ENCODE measurements around the gene FARP1.

The FARP1 gene

GRCh38 chr13:98288211-98288610 is 145.3 kb downstream of the FARP1 start:
- no peak overlapping the region for H3K4me2 ChIP-seq (ENCODE audit: low read length)
- H3K27me3 ChIP-seq (ENCODE audit: control insufficient read depth, low read length): peaks cover 2% of the 10 kb centered on the region; the same call in 1 of the 2 replicates
- no peaks in the 10 kb centered on the region for H3K79me2 ChIP-seq (ENCODE audit: control insufficient read depth, low read length)
- H3K9me2 ChIP-seq (replicated peaks; ENCODE audit: control insufficient read depth, low read length): no peaks in the 10 kb centered on the region
- no peak overlapping the region for H3K27ac ChIP-seq (ENCODE audit: low read depth, low read length)
- H3F3A ChIP-seq (ENCODE audit: control insufficient read depth, insufficient read depth): no peaks in the 10 kb centered on the region
- no peaks in the 10 kb centered on the region for H3K36me3 ChIP-seq (ENCODE audit: control insufficient read depth, low read length)
- H3K4me1 ChIP-seq (ENCODE audit: control insufficient read depth, low read length): no peaks in the 10 kb centered on the region
- no peak overlapping the region for H3K4me3 ChIP-seq (ENCODE audit: low read length)
- TF ChIP-seq CTCF (IDR thresholded peaks at IDR 0.05; ENCODE audit: low read depth, low read length, poor library complexity, severe bottlenecking) (no peak), EZH2phosphoT487 (IDR thresholded peaks at IDR 0.05; ENCODE audit: borderline replicate concordance, low read length) (no peak)
- no peaks in the 10 kb centered on the region for H3K9me3 ChIP-seq (ENCODE audit: control insufficient read depth, insufficient read depth, low read length)
- H4K20me1 ChIP-seq (ENCODE audit: control insufficient read depth, insufficient read depth, low read depth, low read length): no peaks in the 10 kb centered on the region

- no peaks in the 10 kb centered on the region for H3K9me3 ChIP-seq (ENCODE audit: control insufficient read depth, insufficient read depth, low read length)
- H3K27me3 ChIP-seq (ENCODE audit: control insufficient read depth, low read length): peaks cover 2% of the 10 kb centered on the region; the same call in 1 of the 2 replicates
- no peaks in the 10 kb centered on the region for H4K20me1 ChIP-seq (ENCODE audit: control insufficient read depth, insufficient read depth, low read depth, low read length)
- TF ChIP-seq CTCF (IDR thresholded peaks at IDR 0.05; ENCODE audit: low read depth, low read length, poor library complexity, severe bottlenecking) (no peak), EZH2phosphoT487 (IDR thresholded peaks at IDR 0.05; ENCODE audit: borderline replicate concordance, low read length) (no peak)
- H3K9me2 ChIP-seq (replicated peaks; ENCODE audit: control insufficient read depth, low read length): no peaks in the 10 kb centered on the region
- H3K79me2 ChIP-seq (ENCODE audit: control insufficient read depth, low read length): no peaks in the 10 kb centered on the region
- no peaks in the 10 kb centered on the region for H3K36me3 ChIP-seq (ENCODE audit: control insufficient read depth, low read length)
- H3K4me1 ChIP-seq (ENCODE audit: control insufficient read depth, low read length): no peaks in the 10 kb centered on the region
- no peak overlapping the region for H3K4me3 ChIP-seq (ENCODE audit: low read length)
- no peaks in the 10 kb centered on the region for H3F3A ChIP-seq (ENCODE audit: control insufficient read depth, insufficient read depth)
- no peak overlapping the region for H3K27ac ChIP-seq (ENCODE audit: low read depth, low read length)
- H3K4me2 ChIP-seq (ENCODE audit: low read length): no peak overlapping the region
Observed at GRCh38 chr13:98289339-98289945, 146.5 kb downstream of the FARP1 start.

- Histone ChIP-seq H3F3A (ENCODE audit: control insufficient read depth, insufficient read depth) (no peaks in the 10 kb centered on the region), H3K27me3 (ENCODE audit: control insufficient read depth, low read length) (peaks cover 2% of the 10 kb centered on the region; the same call in 1 of the 2 replicates), H3K79me2 (ENCODE audit: control insufficient read depth, low read length) (no peaks in the 10 kb centered on the region), H3K9me2 (replicated peaks; ENCODE audit: control insufficient read depth, low read length) (no peaks in the 10 kb centered on the region), H3K4me3 (ENCODE audit: low read length) (no peak overlapping the region), H3K9me3 (ENCODE audit: control insufficient read depth, insufficient read depth, low read length) (no peaks in the 10 kb centered on the region), H3K36me3 (ENCODE audit: control insufficient read depth, low read length) (no peaks in the 10 kb centered on the region), H4K20me1 (ENCODE audit: control insufficient read depth, insufficient read depth, low read depth, low read length) (no peaks in the 10 kb centered on the region), H3K4me2 (ENCODE audit: low read length) (no peak overlapping the region), H3K4me1 (ENCODE audit: control insufficient read depth, low read length) (no peaks in the 10 kb centered on the region), H3K27ac (ENCODE audit: low read depth, low read length) (no peak overlapping the region)
- TF ChIP-seq CTCF (IDR thresholded peaks at IDR 0.05; ENCODE audit: low read depth, low read length, poor library complexity, severe bottlenecking) (no peak), EZH2phosphoT487 (IDR thresholded peaks at IDR 0.05; ENCODE audit: borderline replicate concordance, low read length) (no peak)
Observed at GRCh38 chr13:98290261-98290660, 147.4 kb downstream of the FARP1 start.

All from DOHH2 (cell line).